Measurements from ENCODE around the gene ARL10. TPM values are rescaled to one million over a fixed set of nuclear protein-coding genes. Genes with fewer than 3 reads are reported as not detected.

Gene ARL10
- total RNA-seq, 1 donor from 2014 or later = 14.3 TPM

- peaks cover 25% of the 10 kb centered on the region for H3K79me2 ChIP-seq (ENCODE audit: insufficient read depth, low read length)
- Mint-ChIP-seq H3K27me3 (ENCODE audit: low read depth, unreplicated experiment) (peaks cover 10% of the 10 kb centered on the region), H3K27ac (ENCODE audit: unreplicated experiment) (peak overlapping the region; percentile 59), H3K9me3 (ENCODE audit: unreplicated experiment) (peaks cover 18% of the 10 kb centered on the region), H3K4me3 (ENCODE audit: unreplicated experiment) (peak overlapping the region; percentile 16), H3K4me1 (ENCODE audit: low read depth, unreplicated experiment) (peaks cover 16% of the 10 kb centered on the region), H3K36me3 (ENCODE audit: low read depth, unreplicated experiment) (no peaks in the 10 kb centered on the region)
- no peak overlapping the region for H3K4me2 ChIP-seq (ENCODE audit: low read length)
- TF ChIP-seq CTCF (IDR thresholded peaks at IDR 0.05; ENCODE audit: insufficient read depth, low read depth, low read length) (no peak), EZH2 (IDR thresholded peaks at IDR 0.05; ENCODE audit: insufficient read depth, low read length) (no peak)
- no peak overlapping the region for H2AFZ ChIP-seq (ENCODE audit: low read depth, low read length)
- peaks cover 3% of the 10 kb centered on the region for H3K9me3 ChIP-seq (ENCODE audit: insufficient read depth, low read depth, low read length)
- H3K27ac ChIP-seq (ENCODE audit: low read depth, low read length) = no peak overlapping the region
- peaks cover 5% of the 10 kb centered on the region for H3K27me3 ChIP-seq (ENCODE audit: insufficient read depth, low read length)
- H3K36me3 ChIP-seq (ENCODE audit: insufficient read depth, low read length) = no peaks in the 10 kb centered on the region
- H3K4me1 ChIP-seq (ENCODE audit: insufficient read depth, low read length) = peaks cover 11% of the 10 kb centered on the region
- no peak overlapping the region for H3K4me3 ChIP-seq (ENCODE audit: insufficient read depth, low read depth, low read length)
- DNase-seq (ENCODE audit: low read depth) (peak; percentile 35), FAIRE-seq (no peak)
- H4K20me1 ChIP-seq (ENCODE audit: insufficient read depth, low read length) = peaks cover 23% of the 10 kb centered on the region
- no peak overlapping the region for H3K9ac ChIP-seq (ENCODE audit: low read length)
These were observed 53.0 kb downstream of the ARL10 start for GRCh38 chr5:176418251-176418650.

- Mint-ChIP-seq H3K4me3 (ENCODE audit: unreplicated experiment) (no peak overlapping the region), H3K27me3 (ENCODE audit: low read depth, unreplicated experiment) (peaks cover 10% of the 10 kb centered on the region), H3K4me1 (ENCODE audit: low read depth, unreplicated experiment) (peaks cover 11% of the 10 kb centered on the region), H3K36me3 (ENCODE audit: low read depth, unreplicated experiment) (no peaks in the 10 kb centered on the region), H3K27ac (ENCODE audit: unreplicated experiment) (no peak overlapping the region), H3K9me3 (ENCODE audit: unreplicated experiment) (peaks cover 19% of the 10 kb centered on the region)
- peaks cover 12% of the 10 kb centered on the region for H3K79me2 ChIP-seq (ENCODE audit: insufficient read depth, low read length)
- H3K4me2 ChIP-seq (ENCODE audit: low read length) = no peak overlapping the region
- no peak for TF ChIP-seq CTCF (IDR thresholded peaks at IDR 0.05; ENCODE audit: insufficient read depth, low read depth, low read length)
- TF ChIP-seq EZH2 (IDR thresholded peaks at IDR 0.05; ENCODE audit: insufficient read depth, low read length) = no peak
- no peak overlapping the region for H3K4me3 ChIP-seq (ENCODE audit: insufficient read depth, low read depth, low read length)
- H2AFZ ChIP-seq (ENCODE audit: low read depth, low read length) = no peak overlapping the region
- peaks cover 3% of the 10 kb centered on the region for H3K9me3 ChIP-seq (ENCODE audit: insufficient read depth, low read depth, low read length)
- no peak overlapping the region for H3K9ac ChIP-seq (ENCODE audit: low read length)
- peaks cover 11% of the 10 kb centered on the region for H3K4me1 ChIP-seq (ENCODE audit: insufficient read depth, low read length)
- FAIRE-seq (no peak), DNase-seq (ENCODE audit: low read depth) (no peak)
- H4K20me1 ChIP-seq (ENCODE audit: insufficient read depth, low read length) = peaks cover 7% of the 10 kb centered on the region
- H3K27me3 ChIP-seq (ENCODE audit: insufficient read depth, low read length) = peaks cover 8% of the 10 kb centered on the region
- H3K36me3 ChIP-seq (ENCODE audit: insufficient read depth, low read length) = no peaks in the 10 kb centered on the region
- H3K27ac ChIP-seq (ENCODE audit: low read depth, low read length) = no peak overlapping the region
These were observed 54.8 kb downstream of the ARL10 start for GRCh38 chr5:176420086-176420485.

DNA sequence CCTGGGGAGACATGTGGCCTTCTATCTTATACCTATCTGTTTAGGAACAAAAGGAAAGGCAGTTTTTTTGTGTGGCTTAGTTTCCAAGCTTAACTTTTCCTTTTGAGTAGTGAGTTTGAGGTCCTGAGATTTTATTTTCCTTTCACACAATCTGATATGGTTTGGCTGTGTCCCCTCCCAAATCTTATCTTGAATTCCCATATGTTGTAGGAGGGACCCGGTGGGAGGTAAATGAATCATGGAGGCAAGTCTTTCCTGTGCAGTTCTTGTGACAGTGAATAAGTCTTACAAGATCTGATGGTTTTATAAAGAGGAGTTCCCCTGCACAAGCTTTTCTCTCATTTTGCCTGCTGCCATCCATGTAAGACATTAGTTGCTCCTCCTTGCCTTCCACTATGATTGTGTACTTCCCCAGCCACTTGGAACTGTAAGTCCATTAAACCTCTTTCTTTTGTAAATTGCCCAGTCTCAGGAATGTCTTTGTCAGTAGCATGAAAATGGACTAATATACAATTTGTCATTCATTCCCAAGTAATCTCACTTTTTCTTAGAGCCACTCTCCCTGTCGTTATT is 55.8 kb downstream of the ARL10 start:
- TF ChIP-seq EZH2 (IDR thresholded peaks at IDR 0.05; ENCODE audit: insufficient read depth, low read length) = no peak
- no peak for TF ChIP-seq CTCF (IDR thresholded peaks at IDR 0.05; ENCODE audit: insufficient read depth, low read depth, low read length)
- H3K27ac Mint-ChIP-seq (ENCODE audit: unreplicated experiment) = no peak overlapping the region
- H3K9me3 Mint-ChIP-seq (ENCODE audit: unreplicated experiment) = peaks cover 19% of the 10 kb centered on the region
- DNase-seq (ENCODE audit: low read depth) = no peak
- Histone ChIP-seq H3K9ac (ENCODE audit: low read length) (no peak overlapping the region), H3K27ac (ENCODE audit: low read depth, low read length) (no peak overlapping the region), H3K79me2 (ENCODE audit: insufficient read depth, low read length) (peaks cover 2% of the 10 kb centered on the region), H3K27me3 (ENCODE audit: insufficient read depth, low read length) (peaks cover 8% of the 10 kb centered on the region), H2AFZ (ENCODE audit: low read depth, low read length) (no peak overlapping the region), H4K20me1 (ENCODE audit: insufficient read depth, low read length) (no peaks in the 10 kb centered on the region), H3K4me3 (ENCODE audit: insufficient read depth, low read depth, low read length) (no peak overlapping the region), H3K4me1 (ENCODE audit: insufficient read depth, low read length) (peaks cover 7% of the 10 kb centered on the region), H3K36me3 (ENCODE audit: insufficient read depth, low read length) (no peaks in the 10 kb centered on the region), H3K4me2 (ENCODE audit: low read length) (no peak overlapping the region), H3K9me3 (ENCODE audit: insufficient read depth, low read depth, low read length) (peaks cover 3% of the 10 kb centered on the region)
- H3K27me3 Mint-ChIP-seq (ENCODE audit: low read depth, unreplicated experiment) = peaks cover 10% of the 10 kb centered on the region
- H3K4me3 Mint-ChIP-seq (ENCODE audit: unreplicated experiment) = no peak overlapping the region
- peaks cover 11% of the 10 kb centered on the region for H3K4me1 Mint-ChIP-seq (ENCODE audit: low read depth, unreplicated experiment)
- FAIRE-seq = no peak
- H3K36me3 Mint-ChIP-seq (ENCODE audit: low read depth, unreplicated experiment) = no peaks in the 10 kb centered on the region

Data from astrocyte (in vitro differentiated cells and primary cell).